HepG2 (cell line): ENCODE data around the gene SLC9A9. TPM values are rescaled to one million over a fixed set of nuclear protein-coding genes. Genes with fewer than 3 reads are reported as not detected.

ENCODE experiments used
- ATAC-seq: fragments of 200-7000 bp; cut with Tn5 transposase; 3 replicates; pipeline ENCODE4 v1.9.1; 2020; ENCODE audit warnings: mild to moderate bottlenecking, moderate library complexity
- BruUV-seq: library from RNA; stranded (reverse); fragments of 400-500 nt; replicated peaks from 2 replicates; lab custom pipeline; 2021; lab: Mats Ljungman, UMichigan
- CTCF ChIA-PET: fragments of 300-600 bp; formaldehyde crosslinking; extraction: SDS; loops from one replicate; lab custom pipeline; 2021; ENCODE audit warnings: low total read pairs, inconsistent platforms, low intra/inter-chr PET ratio; lab: Yijun Ruan, JAX
- POLR2A ChIA-PET: fragments of 350-600 bp; sonication (Branson Sonifier 250); formaldehyde crosslinking; loops from one replicate; lab custom pipeline; 2020; ENCODE audit warnings: antibody characterized with exemption, inconsistent platforms; lab: Yijun Ruan, JAX
- DNase-seq: peaks from one replicate; pipeline ENCODE4 v3.0.0-alpha.2; 2015; ENCODE audit warnings: low spot score
- FAIRE-seq: peaks from 3 replicates; lab custom pipeline; 2011; peaks lifted over from hg19 to GRCh38; lab: Jason Lieb, UNC
- H2AFZ ChIP-seq: one replicate; pipeline ENCODE4 v1.6.1; 2011; ENCODE audit warnings: low read length, inconsistent platforms
- H3K27ac ChIP-seq: fragments of 300-600 bp; 3 replicates; pipeline ENCODE4 v1.8.0; 2011; ENCODE audit warnings: mixed run types, mild to moderate bottlenecking, mixed read lengths, low read length, inconsistent platforms; ENCODE audit not compliant: insufficient read depth; ENCODE audit errors: extremely low read length
- H3K27me3 ChIP-seq, 2 experiments: fragments of 200-600 bp in 1 of 2; 2 replicates in 1 of 2; 3 replicates in 1 of 2; pipeline versions ENCODE4 v1.6.0 to v1.8.0; 2011; ENCODE audit warnings: low read length in 2 of 2, mild to moderate bottlenecking in 2 of 2, moderate library complexity in 2 of 2, inconsistent platforms in 1 of 2; ENCODE audit not compliant: insufficient read depth in 2 of 2, control insufficient read depth in 1 of 2
- H3K36me3 ChIP-seq, 2 experiments: fragments of 200-600 bp in 1 of 2; replicated peaks in 1 of 2; 2 replicates in 1 of 2; 3 replicates in 1 of 2; pipeline versions ENCODE4 v1.5.1 to v1.8.0; 2011; ENCODE audit warnings: low read length in 2 of 2, inconsistent platforms in 1 of 2; ENCODE audit not compliant: insufficient read depth in 2 of 2, control insufficient read depth in 1 of 2
- H3K4me1 ChIP-seq: 2 replicates; pipeline ENCODE4 v1.5.1; 2012; ENCODE audit warnings: low read length, inconsistent platforms; ENCODE audit not compliant: insufficient read depth
- H3K4me2 ChIP-seq: 2 replicates; pipeline ENCODE4 v1.6.0; 2011; ENCODE audit warnings: low read depth, low read length, inconsistent platforms
- H3K4me3 ChIP-seq, 3 experiments: fragments of 200-600 bp in 1 of 3; sonication (generic), shearing (Covaris generic) in 1 of 3; replicated peaks in 1 of 3; 2 replicates each; pipeline ENCODE4 v1.5.1; 2011 to 2016; ENCODE audit warnings: low read length in 3 of 3, inconsistent platforms in 2 of 3, low read depth in 2 of 3, mild to moderate bottlenecking in 2 of 3, control low read depth in 1 of 3, mixed read lengths in 1 of 3; ENCODE audit not compliant: insufficient read depth in 1 of 3
- H3K79me2 ChIP-seq: one replicate; pipeline ENCODE4 v1.6.1; 2011; ENCODE audit warnings: low read length, inconsistent platforms; ENCODE audit not compliant: insufficient read depth
- H3K9ac ChIP-seq: 2 replicates; pipeline ENCODE4 v1.6.0; 2011; ENCODE audit warnings: mild to moderate bottlenecking, low read depth, low read length, inconsistent platforms; ENCODE audit not compliant: insufficient read depth
- H3K9me3 ChIP-seq: 2 replicates; pipeline ENCODE4 v1.5.1; 2012; ENCODE audit warnings: mild to moderate bottlenecking, low read length
- H4K20me1 ChIP-seq: 2 replicates; pipeline ENCODE4 v1.6.0; 2011; ENCODE audit warnings: inconsistent platforms, mild to moderate bottlenecking, low read length, moderate library complexity; ENCODE audit not compliant: insufficient read depth
- CBX1 ChIP-seq: IDR thresholded peaks from one replicate; pipeline ENCODE4 v1.6.1; 2016; ENCODE audit warnings: antibody characterized with exemption, low read depth
- CSRNP1 ChIP-seq: sonication (generic); formaldehyde crosslinking; IDR thresholded peaks from 2 replicates; pipeline ENCODE4 v1.8.1; 2023; ENCODE audit warnings: mild to moderate bottlenecking, missing genetic modification reagents
- JARID2 ChIP-seq: sonication (generic); formaldehyde crosslinking; IDR thresholded peaks from 2 replicates; pipeline ENCODE4 v1.8.1; 2023; ENCODE audit warnings: missing genetic modification reagents, inconsistent platforms; ENCODE audit not compliant: insufficient replicate concordance
- KLF15 ChIP-seq: sonication (generic); formaldehyde crosslinking; IDR thresholded peaks from 2 replicates; pipeline ENCODE4 v1.8.1; 2023; ENCODE audit warnings: borderline replicate concordance, mild to moderate bottlenecking, inconsistent platforms, missing genetic modification reagents, mixed read lengths
- NR0B2 ChIP-seq: sonication (generic); formaldehyde crosslinking; IDR thresholded peaks from 2 replicates; pipeline ENCODE4 v1.4.0; 2020; ENCODE audit warnings: mild to moderate bottlenecking, missing genetic modification reagents
- PCBP2 ChIP-seq: fragments of 200-400 bp; formaldehyde crosslinking; optimal IDR thresholded peaks from 2 replicates; pipeline ENCODE3; 2018; ENCODE audit warnings: low read length, low read depth; ENCODE audit not compliant: poor library complexity, severe bottlenecking
- PLRG1 ChIP-seq: fragments of 450-650 bp; conservative IDR thresholded peaks from 2 replicates; pipeline ENCODE4 v1.6.1; 2016
- SIX1 ChIP-seq: sonication (generic); formaldehyde crosslinking; IDR thresholded peaks from 2 replicates; pipeline ENCODE4 v1.4.0; 2020; ENCODE audit warnings: missing genetic modification reagents, borderline replicate concordance
- ZFX ChIP-seq: sonication (generic); formaldehyde crosslinking; IDR thresholded peaks from 2 replicates; pipeline ENCODE4 v1.4.0; 2020; ENCODE audit warnings: mild to moderate bottlenecking, low read depth, missing genetic modification reagents, moderate library complexity
- ZMYM2 ChIP-seq: sonication (generic); formaldehyde crosslinking; IDR thresholded peaks from 2 replicates; pipeline ENCODE4 v1.8.0; 2022; ENCODE audit warnings: mild to moderate bottlenecking, missing genetic modification reagents
- ZNF225 ChIP-seq: sonication (generic); formaldehyde crosslinking; IDR thresholded peaks from 2 replicates; pipeline ENCODE4 v1.4.0; 2020; ENCODE audit warnings: mild to moderate bottlenecking, missing genetic modification reagents
- ZNF451 ChIP-seq: sonication (generic); formaldehyde crosslinking; IDR thresholded peaks from 2 replicates; pipeline ENCODE4 v1.5.0; 2020; ENCODE audit warnings: mild to moderate bottlenecking, missing genetic modification reagents
- ZNF557 ChIP-seq: sonication (generic); formaldehyde crosslinking; IDR thresholded peaks from 2 replicates; pipeline ENCODE4 v1.4.0; 2020; ENCODE audit warnings: missing genetic modification reagents
- ZNF678 ChIP-seq: sonication (generic); formaldehyde crosslinking; IDR thresholded peaks from 2 replicates; pipeline ENCODE4 v1.4.0; 2020; ENCODE audit warnings: mild to moderate bottlenecking, missing genetic modification reagents
- ZNF747 ChIP-seq: sonication (generic); formaldehyde crosslinking; IDR thresholded peaks from 2 replicates; pipeline ENCODE4 v1.8.1; 2023; ENCODE audit warnings: missing genetic modification reagents, mild to moderate bottlenecking, borderline replicate concordance
- WGBS: methylation state at CpG from one replicate; pipeline ENCODE4 v1.1.6; 2017; ENCODE audit warnings: low lambda C conversion rate; 5-methylcytosine and 5-hydroxymethylcytosine counted together
- in situ Hi-C: cut with HindIII; loops from 2 replicates; pipeline ENCODE4 v1.10.0; 2017; ENCODE audit warnings: low pct_unique_long_range_greater_than_20kb; ENCODE audit not compliant: extremely low pct_ligation_motif_present
- intact Hi-C: fragments of 100-400 bp; cut with micrococcal nuclease; formaldehyde crosslinking; loops from one replicate; pipeline ENCODE4 v1.10.0; 2022; ENCODE audit not compliant: unreplicated experiment
- polyA plus RNA-seq, 8 experiments: library from polyadenylated mRNA; depleted of rRNA in 3 of 8; stranded (reverse) in 7 of 8; unstranded in 1 of 8; fragments of >200 nt; fragmentation: Illumina TruSeq in 4 of 8; extraction: Trizol in 4 of 8; gene quantifications; 2 replicates each; pipeline versions ENCODE4 v1.2.1 to v1.2.3, GENCODE V29; 2011 to 2016; ENCODE audit warnings: low read depth in 4 of 8, missing spikeins in 1 of 8, mixed read lengths in 1 of 8; ENCODE audit not compliant: insufficient read depth in 1 of 8
- total RNA-seq, 5 experiments: library from RNA; depleted of rRNA; stranded (reverse); fragments of >200 nt; fragmentation: Illumina TruSeq; extraction: Trizol; gene quantifications; 2 replicates each; pipeline ENCODE4 v1.2.3, GENCODE V29; 2016; ENCODE audit warnings: low read depth in 1 of 5
- TF ChIP-seq, protein P1 (sequence below): sonication (generic); formaldehyde crosslinking; conservative IDR thresholded peaks from 2 replicates; pipeline ENCODE4 v1.4.0; 2020; ENCODE audit warnings: missing genetic modification reagents
- TF ChIP-seq, protein P2 (sequence below): sonication (generic); formaldehyde crosslinking; IDR thresholded peaks from 2 replicates; pipeline ENCODE4 v1.4.0; 2020; ENCODE audit warnings: missing genetic modification reagents, borderline replicate concordance
- TF ChIP-seq, protein P3 (sequence below): sonication (generic); formaldehyde crosslinking; IDR thresholded peaks from 2 replicates; pipeline ENCODE4 v1.5.0; 2020; ENCODE audit warnings: missing genetic modification reagents

Gene SLC9A9
- total and polyA plus RNA-seq, 2 of the 13 experiments (the other 11 are each of a cell fraction or from before 2014, with no cell fraction given) = not detected

DNA sequence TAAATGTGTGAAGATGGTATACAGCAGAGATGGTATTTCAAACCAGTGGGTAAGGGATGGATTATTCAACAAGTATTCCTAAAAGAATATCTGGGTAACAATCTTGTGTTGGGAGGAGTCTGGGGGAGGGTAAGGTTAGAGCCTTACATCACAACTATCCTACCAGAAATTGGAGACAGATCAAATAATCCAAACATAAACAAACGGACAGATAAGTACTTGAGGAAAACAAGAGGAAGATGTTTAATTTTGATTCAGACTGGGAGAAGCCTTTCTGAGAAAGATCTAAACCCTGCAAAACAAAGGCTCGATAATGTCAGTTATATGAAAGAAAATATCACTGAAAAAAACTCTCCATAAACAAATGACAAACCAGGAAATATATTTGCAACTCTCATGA, 77.9 kb downstream of the SLC9A9 start:
- Histone ChIP-seq H3K79me2 (no peaks in the 10 kb centered on the region), H3K9me3 (no peaks in the 10 kb centered on the region), H3K27ac (no peak overlapping the region), H3K27me3 (no peaks in the 10 kb centered on the region), H3K9ac (no peak overlapping the region), H3K36me3 (no peaks in the 10 kb centered on the region), H2AFZ (no peak overlapping the region), H4K20me1 (no peaks in the 10 kb centered on the region), H3K4me2 (no peak overlapping the region), H3K4me1 (no peaks in the 10 kb centered on the region), H3K4me3 (no peak overlapping the region)
- no peak for FAIRE-seq
- no TSS peak for BruUV-seq
- ChIA-PET CTCF (no interaction called here), POLR2A (no interaction called here)
- no peak for ATAC-seq
- WGBS = 0% methylated on average over 2 of the region's 2 CpGs
- intact Hi-C loops (loop anchor here (10.0 kb wide), 1 partner anchor 184 kb away; no protein-coding TSS in a partner anchor), in situ Hi-C loops (no loop called here)
- TF ChIP-seq, protein P1, sequence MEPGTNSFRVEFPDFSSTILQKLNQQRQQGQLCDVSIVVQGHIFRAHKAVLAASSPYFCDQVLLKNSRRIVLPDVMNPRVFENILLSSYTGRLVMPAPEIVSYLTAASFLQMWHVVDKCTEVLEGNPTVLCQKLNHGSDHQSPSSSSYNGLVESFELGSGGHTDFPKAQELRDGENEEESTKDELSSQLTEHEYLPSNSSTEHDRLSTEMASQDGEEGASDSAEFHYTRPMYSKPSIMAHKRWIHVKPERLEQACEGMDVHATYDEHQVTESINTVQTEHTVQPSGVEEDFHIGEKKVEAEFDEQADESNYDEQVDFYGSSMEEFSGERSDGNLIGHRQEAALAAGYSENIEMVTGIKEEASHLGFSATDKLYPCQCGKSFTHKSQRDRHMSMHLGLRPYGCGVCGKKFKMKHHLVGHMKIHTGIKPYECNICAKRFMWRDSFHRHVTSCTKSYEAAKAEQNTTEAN = no peak
- no peak for TF ChIP-seq ZNF747 (CRISPR knock-in tag)
- TF ChIP-seq, protein P2, sequence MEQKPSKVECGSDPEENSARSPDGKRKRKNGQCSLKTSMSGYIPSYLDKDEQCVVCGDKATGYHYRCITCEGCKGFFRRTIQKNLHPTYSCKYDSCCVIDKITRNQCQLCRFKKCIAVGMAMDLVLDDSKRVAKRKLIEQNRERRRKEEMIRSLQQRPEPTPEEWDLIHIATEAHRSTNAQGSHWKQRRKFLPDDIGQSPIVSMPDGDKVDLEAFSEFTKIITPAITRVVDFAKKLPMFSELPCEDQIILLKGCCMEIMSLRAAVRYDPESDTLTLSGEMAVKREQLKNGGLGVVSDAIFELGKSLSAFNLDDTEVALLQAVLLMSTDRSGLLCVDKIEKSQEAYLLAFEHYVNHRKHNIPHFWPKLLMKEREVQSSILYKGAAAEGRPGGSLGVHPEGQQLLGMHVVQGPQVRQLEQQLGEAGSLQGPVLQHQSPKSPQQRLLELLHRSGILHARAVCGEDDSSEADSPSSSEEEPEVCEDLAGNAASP = no peak
- no peak for TF ChIP-seq CSRNP1
- no peak for TF ChIP-seq ZNF225 (CRISPR knock-in tag)
- TF ChIP-seq JARID2 (CRISPR knock-in tag) = no peak
- no peak for TF ChIP-seq ZFX (CRISPR knock-in tag)
- TF ChIP-seq PLRG1 = no peak
- TF ChIP-seq ZNF678 (CRISPR knock-in tag) = no peak
- TF ChIP-seq PCBP2 = no peak
- TF ChIP-seq, protein P3, sequence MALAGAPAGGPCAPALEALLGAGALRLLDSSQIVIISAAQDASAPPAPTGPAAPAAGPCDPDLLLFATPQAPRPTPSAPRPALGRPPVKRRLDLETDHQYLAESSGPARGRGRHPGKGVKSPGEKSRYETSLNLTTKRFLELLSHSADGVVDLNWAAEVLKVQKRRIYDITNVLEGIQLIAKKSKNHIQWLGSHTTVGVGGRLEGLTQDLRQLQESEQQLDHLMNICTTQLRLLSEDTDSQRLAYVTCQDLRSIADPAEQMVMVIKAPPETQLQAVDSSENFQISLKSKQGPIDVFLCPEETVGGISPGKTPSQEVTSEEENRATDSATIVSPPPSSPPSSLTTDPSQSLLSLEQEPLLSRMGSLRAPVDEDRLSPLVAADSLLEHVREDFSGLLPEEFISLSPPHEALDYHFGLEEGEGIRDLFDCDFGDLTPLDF (CRISPR knock-in tag) = no peak
- TF ChIP-seq KLF15 (CRISPR knock-in tag) = no peak
- TF ChIP-seq ZNF557 (CRISPR knock-in tag) = no peak
- no peak for TF ChIP-seq CBX1
- no peak for TF ChIP-seq ZNF451 (CRISPR knock-in tag)
- TF ChIP-seq NR0B2 (CRISPR knock-in tag) = no peak
- no peak for TF ChIP-seq SIX1
- no peak for TF ChIP-seq ZMYM2 (CRISPR knock-in tag)
- no peak for DNase-seq
